Measurements from ENCODE around the gene ASZ1. TPM values are rescaled to one million over a fixed set of nuclear protein-coding genes. Genes with fewer than 3 reads are reported as not detected.

ASZ1 gene
- total RNA-seq, 2 donors from 2014 or later = not detected

DNA sequence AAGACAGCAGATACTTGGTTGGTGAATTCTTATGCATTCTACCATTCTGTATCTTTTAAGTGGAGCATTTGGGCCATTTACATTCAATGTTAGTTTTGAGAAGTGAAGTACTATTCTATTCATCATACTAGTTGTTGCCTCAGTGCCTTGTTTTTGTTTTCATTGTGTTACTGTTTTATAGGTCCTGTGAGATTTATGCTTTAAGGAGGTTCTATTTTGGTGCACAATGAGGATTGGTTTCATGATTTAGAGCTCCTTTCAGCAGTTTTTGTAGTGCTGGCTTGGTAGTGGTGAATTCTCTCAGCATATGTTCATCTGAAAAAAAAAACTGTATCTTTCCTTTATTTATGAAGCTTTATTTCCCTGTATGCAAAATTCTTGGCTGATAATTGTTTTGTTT, 81.1 kb downstream of the ASZ1 start:
- DNase-seq (no peak), ATAC-seq (no peak)
- intact Hi-C loops (cut with DNase I) = no loop called here
- Histone ChIP-seq H3K4me3 (no peak overlapping the region), H3K27ac (no peak overlapping the region), H3K9me3 (no peaks in the 10 kb centered on the region), H3K36me3 (replicated peaks in 1 of 2; ENCODE audit: insufficient read depth in 1 of 2, low read depth in 2 of 2) (no peaks in the 10 kb centered on the region), H3K4me1 (no peaks in the 10 kb centered on the region), H3K27me3 (no peaks in the 10 kb centered on the region)
- TF ChIP-seq, protein P1, sequence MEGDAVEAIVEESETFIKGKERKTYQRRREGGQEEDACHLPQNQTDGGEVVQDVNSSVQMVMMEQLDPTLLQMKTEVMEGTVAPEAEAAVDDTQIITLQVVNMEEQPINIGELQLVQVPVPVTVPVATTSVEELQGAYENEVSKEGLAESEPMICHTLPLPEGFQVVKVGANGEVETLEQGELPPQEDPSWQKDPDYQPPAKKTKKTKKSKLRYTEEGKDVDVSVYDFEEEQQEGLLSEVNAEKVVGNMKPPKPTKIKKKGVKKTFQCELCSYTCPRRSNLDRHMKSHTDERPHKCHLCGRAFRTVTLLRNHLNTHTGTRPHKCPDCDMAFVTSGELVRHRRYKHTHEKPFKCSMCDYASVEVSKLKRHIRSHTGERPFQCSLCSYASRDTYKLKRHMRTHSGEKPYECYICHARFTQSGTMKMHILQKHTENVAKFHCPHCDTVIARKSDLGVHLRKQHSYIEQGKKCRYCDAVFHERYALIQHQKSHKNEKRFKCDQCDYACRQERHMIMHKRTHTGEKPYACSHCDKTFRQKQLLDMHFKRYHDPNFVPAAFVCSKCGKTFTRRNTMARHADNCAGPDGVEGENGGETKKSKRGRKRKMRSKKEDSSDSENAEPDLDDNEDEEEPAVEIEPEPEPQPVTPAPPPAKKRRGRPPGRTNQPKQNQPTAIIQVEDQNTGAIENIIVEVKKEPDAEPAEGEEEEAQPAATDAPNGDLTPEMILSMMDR (IDR thresholded peaks at IDR 0.05) = no peak
- TF ChIP-seq POLR2A (IDR thresholded peaks at IDR 0.05) = no peak

DNA sequence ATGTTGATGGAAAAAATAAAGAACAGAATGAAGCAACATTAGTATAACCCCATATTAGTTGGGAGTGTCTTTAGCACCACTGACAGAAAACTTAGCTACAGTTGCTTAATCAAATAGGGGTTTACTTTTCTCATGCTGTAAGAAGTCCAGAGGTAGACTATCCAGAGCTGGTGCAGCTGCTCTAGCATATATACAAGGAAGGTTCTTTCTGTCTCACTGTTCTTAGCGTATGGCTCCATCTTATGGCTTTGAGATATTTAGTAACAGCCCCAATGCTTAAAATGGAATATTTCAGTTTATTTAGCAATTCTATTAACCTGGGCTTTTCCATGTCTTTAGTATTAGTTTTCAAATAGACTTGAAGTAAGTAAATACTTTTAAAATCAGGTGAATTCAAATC, 89.3 kb downstream of the ASZ1 start:
- no peak for TF ChIP-seq POLR2A (IDR thresholded peaks at IDR 0.05)
- TF ChIP-seq, protein P1 (IDR thresholded peaks at IDR 0.05) = no peak
- no peaks in the 10 kb centered on the region for H3K36me3 ChIP-seq (replicated peaks in 1 of 2; ENCODE audit: insufficient read depth in 1 of 2, low read depth in 2 of 2)
- WGBS, 2 donors = 75 to 92% methylated on average over 1 of the region's 1 CpG
- DNase-seq (no peak), ATAC-seq (no peak)
- no peaks in the 10 kb centered on the region for H3K27me3 ChIP-seq
- intact Hi-C loops (cut with DNase I) = no loop called here
- H3K9me3 ChIP-seq = no peaks in the 10 kb centered on the region
- no peak overlapping the region for H3K27ac ChIP-seq
- no peaks in the 10 kb centered on the region for H3K4me1 ChIP-seq
- H3K4me3 ChIP-seq = no peak overlapping the region

DNA sequence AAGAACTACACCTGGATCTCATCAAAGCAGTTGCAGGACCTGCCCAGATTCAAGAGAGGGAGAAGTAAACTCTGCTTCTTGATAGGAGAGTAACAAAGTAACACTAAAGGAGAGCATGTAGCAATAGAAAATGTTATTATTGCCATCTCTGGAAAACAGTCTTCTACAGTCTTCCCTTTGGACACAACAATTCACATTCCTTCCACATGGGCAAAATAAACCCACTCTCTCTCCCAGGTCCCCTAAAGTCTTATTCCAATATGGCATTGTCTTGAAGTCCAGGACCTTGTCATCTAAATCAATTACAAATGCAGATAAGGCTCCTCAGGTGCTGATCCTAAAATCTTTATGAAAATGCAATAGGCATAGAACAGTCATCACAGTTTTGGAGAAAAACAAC, 94.1 kb downstream of the ASZ1 start:
- Histone ChIP-seq H3K27me3 (no peaks in the 10 kb centered on the region), H3K36me3 (replicated peaks in 1 of 2; ENCODE audit: insufficient read depth in 1 of 2, low read depth in 2 of 2) (no peaks in the 10 kb centered on the region), H3K4me3 (no peak overlapping the region), H3K4me1 (no peaks in the 10 kb centered on the region), H3K9me3 (no peaks in the 10 kb centered on the region), H3K27ac (no peak overlapping the region)
- DNase-seq = no peak
- no peak for ATAC-seq
- intact Hi-C loops (cut with DNase I) = no loop called here
- no peak for TF ChIP-seq POLR2A (IDR thresholded peaks at IDR 0.05)
- TF ChIP-seq, protein P1 (IDR thresholded peaks at IDR 0.05) = no peak

DNA sequence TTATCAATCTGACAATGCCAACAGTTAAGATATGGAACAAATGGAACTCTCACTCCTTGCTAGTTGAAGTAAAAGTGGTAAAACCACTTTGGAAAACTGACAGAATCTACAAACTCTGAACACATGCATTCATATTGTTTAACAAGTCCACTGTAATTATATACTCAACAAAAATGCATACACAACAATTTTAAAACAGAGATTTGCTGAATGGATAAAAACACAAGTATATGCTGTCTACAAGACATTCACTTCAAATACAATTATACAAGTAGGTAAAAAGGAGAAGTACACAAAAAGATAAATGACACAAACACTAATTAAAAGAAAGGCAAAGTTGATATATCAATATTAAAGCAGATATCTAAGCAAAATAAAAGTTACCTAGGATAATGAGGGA, 95.3 kb downstream of the ASZ1 start:
- H3K27me3 ChIP-seq = no peaks in the 10 kb centered on the region
- H3K4me1 ChIP-seq = no peaks in the 10 kb centered on the region
- H3K9me3 ChIP-seq = no peaks in the 10 kb centered on the region
- DNase-seq = no peak
- H3K27ac ChIP-seq = no peak overlapping the region
- ATAC-seq = no peak
- no peaks in the 10 kb centered on the region for H3K36me3 ChIP-seq (replicated peaks in 1 of 2; ENCODE audit: insufficient read depth in 1 of 2, low read depth in 2 of 2)
- H3K4me3 ChIP-seq = no peak overlapping the region
- intact Hi-C loops (cut with DNase I) = no loop called here
- no peak for TF ChIP-seq POLR2A (IDR thresholded peaks at IDR 0.05)
- TF ChIP-seq, protein P1 (IDR thresholded peaks at IDR 0.05) = no peak

DNA sequence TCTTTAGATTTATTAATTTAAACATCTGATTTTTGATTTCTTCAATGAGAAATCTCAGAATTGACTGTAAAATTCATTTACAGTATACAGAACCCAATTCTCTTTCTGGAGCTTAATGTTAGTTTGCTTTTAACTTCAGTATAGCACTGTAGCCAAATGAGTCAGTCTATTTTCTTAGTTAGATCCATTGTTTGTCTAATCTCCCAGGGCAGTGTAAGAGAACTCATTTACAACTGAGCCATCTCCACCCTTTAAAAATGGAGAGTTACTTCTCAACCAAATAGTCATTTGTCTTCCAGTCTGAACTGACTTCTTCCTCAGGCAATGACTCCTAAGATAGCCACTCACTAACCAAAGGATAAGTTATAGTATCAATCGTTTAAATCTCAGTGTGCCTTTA, 101.5 kb downstream of the ASZ1 start:
- intact Hi-C loops (cut with DNase I) = no loop called here
- no peaks in the 10 kb centered on the region for H3K9me3 ChIP-seq
- H3K36me3 ChIP-seq (replicated peaks in 1 of 2; ENCODE audit: insufficient read depth in 1 of 2, low read depth in 2 of 2) = no peaks in the 10 kb centered on the region
- H3K27me3 ChIP-seq = no peaks in the 10 kb centered on the region
- ATAC-seq = no peak
- H3K27ac ChIP-seq = no peak overlapping the region
- H3K4me1 ChIP-seq = peaks cover 25% of the 10 kb centered on the region
- 40 to 52% methylated on average over 1 of the region's 1 CpG for WGBS, 2 donors
- no peak for DNase-seq
- TF ChIP-seq, protein P1 (IDR thresholded peaks at IDR 0.05) = no peak
- TF ChIP-seq POLR2A (IDR thresholded peaks at IDR 0.05) = no peak
- no peak overlapping the region for H3K4me3 ChIP-seq
